ENCODE results near the gene ISCA1.

- TF ChIP-seq CTCF (IDR thresholded peaks at IDR 0.05) (no peak), POLR2A (IDR thresholded peaks at IDR 0.05) (no peak), EP300 (IDR thresholded peaks at IDR 0.05) (no peak)
These were observed 44.2 kb upstream of the ISCA1 start for GRCh38 chr9:86326536-86326935.
